Activated T-helper 17 cell treated with anti-CD3 and anti-CD28 coated beads, Interleukin-2, amount 50 U/mL, for 72 hours (primary cell): ENCODE data around the gene ZNF143. TPM values are rescaled to one million over a fixed set of nuclear protein-coding genes. Genes with fewer than 3 reads are reported as not detected.
"Not testable (repeated sequence)": the region's sequence is repeated elsewhere in the genome, so short reads cannot be mapped to it uniquely, and the experiment has no call there.

Experiments
- ATAC-seq: fragments of 150-1000 bp; cut with Tn5 transposase; replicated peaks from 2 replicates; pipeline ENCODE4 v1.10.0; 2021; ENCODE audit warnings: mild to moderate bottlenecking, moderate library complexity
- H3K27ac Mint-ChIP-seq: one replicate; pipeline ENCODE4 v1.8.0; 2022; ENCODE audit warnings: mixed read lengths
- H3K27me3 Mint-ChIP-seq: one replicate; pipeline ENCODE4 v1.8.0; 2022; ENCODE audit warnings: mixed read lengths
- H3K36me3 Mint-ChIP-seq: one replicate; pipeline ENCODE4 v1.8.0; 2022; ENCODE audit warnings: low read depth, mild to moderate bottlenecking, mixed read lengths
- H3K4me1 Mint-ChIP-seq: one replicate; pipeline ENCODE4 v1.8.0; 2022; ENCODE audit warnings: mixed read lengths
- H3K4me3 Mint-ChIP-seq: one replicate; pipeline ENCODE4 v1.8.0; 2022; ENCODE audit warnings: mild to moderate bottlenecking, mixed read lengths
- H3K9me3 Mint-ChIP-seq: one replicate; pipeline ENCODE4 v1.8.0; 2022; ENCODE audit warnings: mixed read lengths
- total RNA-seq, 2 donors: library from RNA; stranded (reverse); gene quantifications; one replicate each; pipeline ENCODE4 v1.2.3, GENCODE V29; 2022

ZNF143 gene
- total RNA-seq, 2 donors from 2014 or later, result 53.8 to 54.2 TPM

DNA sequence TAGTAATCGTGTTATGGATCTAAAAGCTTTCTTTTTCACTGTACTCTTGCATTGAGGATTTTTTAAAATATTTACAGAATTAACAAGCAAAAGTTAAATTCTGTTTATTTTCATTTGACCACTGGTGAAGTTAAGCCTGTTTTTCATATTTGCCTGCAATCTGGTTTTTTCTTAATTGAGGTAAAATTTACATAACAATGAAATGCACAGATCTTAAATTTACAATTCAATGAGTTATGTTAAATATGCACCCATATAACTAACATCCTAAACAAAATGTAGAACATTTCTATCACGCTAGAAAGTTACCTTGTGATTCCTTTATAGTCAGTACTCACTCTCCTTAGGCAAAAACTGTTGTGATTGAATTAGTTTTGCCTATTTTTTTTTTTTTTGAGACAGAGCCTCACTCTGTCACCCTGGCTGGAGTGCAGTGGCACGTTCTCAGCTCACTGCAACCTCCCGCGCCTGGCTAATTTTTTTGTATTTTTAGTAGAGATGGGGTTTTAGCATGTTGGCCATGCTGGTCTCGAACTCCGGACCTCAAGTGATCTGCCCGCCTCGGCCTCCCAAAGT is 58.1 kb downstream of the ZNF143 start:
- Mint-ChIP-seq H3K27ac (no peak overlapping the region), H3K4me3 (no peak overlapping the region), H3K27me3 (no peaks in the 10 kb centered on the region), H3K9me3 (no peaks in the 10 kb centered on the region), H3K4me1 (no peaks in the 10 kb centered on the region), H3K36me3 (peaks cover 88% of the 10 kb centered on the region)
- ATAC-seq, result no peak

DNA sequence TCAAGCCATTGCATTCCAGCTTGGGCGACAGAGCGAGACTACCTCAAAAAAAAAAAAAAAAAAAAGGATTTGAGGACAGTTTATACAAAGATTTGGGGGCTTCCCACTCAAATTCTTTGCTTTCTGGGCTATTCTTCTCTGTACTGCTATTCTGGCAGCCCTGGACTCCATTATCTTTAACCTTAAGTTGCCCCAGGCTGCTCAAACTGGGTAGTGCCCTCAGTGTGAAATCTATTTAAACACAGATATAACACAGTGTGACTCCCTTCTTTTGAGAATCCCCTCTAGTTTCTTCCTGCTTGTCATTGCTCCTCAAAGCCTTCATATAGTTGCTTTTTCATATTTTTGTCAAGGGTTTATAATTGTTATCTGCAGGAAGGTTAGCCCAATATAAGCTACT is 63.2 kb downstream of the ZNF143 start:
- Mint-ChIP-seq H3K4me3 (no peak overlapping the region), H3K36me3 (peaks cover 87% of the 10 kb centered on the region), H3K27me3 (no peaks in the 10 kb centered on the region), H3K4me1 (no peaks in the 10 kb centered on the region), H3K27ac (no peak overlapping the region), H3K9me3 (no peaks in the 10 kb centered on the region)
- ATAC-seq, result no peak

- no peaks in the 10 kb centered on the region for H3K4me1 Mint-ChIP-seq
- H3K27ac Mint-ChIP-seq, result no peak overlapping the region
- no peaks in the 10 kb centered on the region for H3K9me3 Mint-ChIP-seq
- ATAC-seq, result no peak
- H3K36me3 Mint-ChIP-seq, result peaks cover 84% of the 10 kb centered on the region
- H3K27me3 Mint-ChIP-seq, result no peaks in the 10 kb centered on the region
- no peak overlapping the region for H3K4me3 Mint-ChIP-seq
Measured at GRCh38 chr11:9525116-9525515, 64.3 kb downstream of the ZNF143 start.

DNA sequence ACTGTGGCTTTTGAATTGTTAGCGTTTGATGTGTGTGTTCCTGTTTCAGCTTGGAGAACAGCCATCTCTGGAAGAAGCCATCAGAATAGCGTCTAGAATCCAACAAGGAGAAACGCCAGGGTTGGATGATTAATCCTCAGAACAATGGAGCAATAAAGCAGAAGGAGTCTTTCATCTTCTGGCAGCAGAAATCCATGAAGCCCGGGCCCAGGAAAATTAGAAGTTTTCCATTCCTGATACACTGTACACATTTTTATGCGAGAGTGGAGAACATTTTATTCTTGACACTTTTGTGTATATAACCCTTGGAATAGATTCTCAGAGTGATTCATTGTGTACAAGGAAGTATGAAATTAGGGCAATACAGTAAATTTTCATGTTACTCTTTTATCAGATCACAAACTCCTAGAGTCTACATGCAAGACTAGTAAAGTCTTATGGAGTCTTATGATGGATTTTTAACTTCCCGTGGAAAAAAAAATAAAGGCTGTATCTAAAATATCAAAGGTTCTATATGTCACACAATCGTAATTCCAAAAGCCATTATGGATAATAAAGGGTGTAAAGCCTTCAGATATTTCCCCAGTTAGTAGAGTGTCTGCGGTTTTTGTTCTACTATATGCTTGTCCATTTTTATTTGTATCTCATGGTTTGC is 66.8 kb downstream of the ZNF143 start:
- ATAC-seq, result no peak
- peaks cover 65% of the 10 kb centered on the region for H3K36me3 Mint-ChIP-seq
- H3K4me1 Mint-ChIP-seq, result no peaks in the 10 kb centered on the region
- H3K4me3 Mint-ChIP-seq, result no peak overlapping the region
- no peak overlapping the region for H3K27ac Mint-ChIP-seq
- no peaks in the 10 kb centered on the region for H3K9me3 Mint-ChIP-seq
- no peaks in the 10 kb centered on the region for H3K27me3 Mint-ChIP-seq

DNA sequence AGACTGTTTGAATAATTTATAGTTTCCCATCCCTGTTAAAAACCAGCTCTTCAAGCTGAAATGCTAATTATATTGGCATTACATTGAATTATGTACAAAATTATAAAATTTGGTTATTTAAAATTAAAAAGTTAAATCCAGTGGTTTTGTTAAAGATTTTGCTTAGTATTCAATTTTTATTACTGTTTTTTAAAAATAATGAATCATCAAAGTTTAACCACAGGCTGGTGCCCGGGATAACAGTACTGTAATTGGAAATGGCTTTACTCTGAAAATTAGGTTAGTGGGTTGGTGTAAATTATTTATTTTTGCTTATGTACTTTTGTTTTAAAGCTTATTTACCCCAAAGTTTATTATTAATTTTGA is 67.3 kb downstream of the ZNF143 start:
- H3K27ac Mint-ChIP-seq, result no peak overlapping the region
- no peaks in the 10 kb centered on the region for H3K4me1 Mint-ChIP-seq
- H3K27me3 Mint-ChIP-seq, result no peaks in the 10 kb centered on the region
- no peak for ATAC-seq
- no peaks in the 10 kb centered on the region for H3K9me3 Mint-ChIP-seq
- peaks cover 60% of the 10 kb centered on the region for H3K36me3 Mint-ChIP-seq
- no peak overlapping the region for H3K4me3 Mint-ChIP-seq

- no peaks in the 10 kb centered on the region for H3K4me1 Mint-ChIP-seq
- no peak overlapping the region for H3K27ac Mint-ChIP-seq
- peaks cover 56% of the 10 kb centered on the region for H3K36me3 Mint-ChIP-seq
- ATAC-seq, result no peak
- no peaks in the 10 kb centered on the region for H3K27me3 Mint-ChIP-seq
- no peaks in the 10 kb centered on the region for H3K9me3 Mint-ChIP-seq
- H3K4me3 Mint-ChIP-seq, result no peak overlapping the region
Measured at GRCh38 chr11:9528573-9529333, 67.9 kb downstream of the ZNF143 start.

GRCh38 chr11:9529334-9529650 is 68.5 kb downstream of the ZNF143 start:
- H3K9me3 Mint-ChIP-seq, result no peaks in the 10 kb centered on the region
- no peaks in the 10 kb centered on the region for H3K27me3 Mint-ChIP-seq
- no peak overlapping the region for H3K27ac Mint-ChIP-seq
- H3K4me1 Mint-ChIP-seq, result no peaks in the 10 kb centered on the region
- peaks cover 52% of the 10 kb centered on the region for H3K36me3 Mint-ChIP-seq
- no peak overlapping the region for H3K4me3 Mint-ChIP-seq
- ATAC-seq, result no peak

GRCh38 chr11:9530020-9530621 is 69.3 kb downstream of the ZNF143 start:
- Mint-ChIP-seq H3K4me3 (no peak overlapping the region), H3K27me3 (no peaks in the 10 kb centered on the region), H3K36me3 (peaks cover 43% of the 10 kb centered on the region), H3K27ac (no peak overlapping the region), H3K4me1 (no peaks in the 10 kb centered on the region), H3K9me3 (no peaks in the 10 kb centered on the region)
- ATAC-seq, result no peak

DNA sequence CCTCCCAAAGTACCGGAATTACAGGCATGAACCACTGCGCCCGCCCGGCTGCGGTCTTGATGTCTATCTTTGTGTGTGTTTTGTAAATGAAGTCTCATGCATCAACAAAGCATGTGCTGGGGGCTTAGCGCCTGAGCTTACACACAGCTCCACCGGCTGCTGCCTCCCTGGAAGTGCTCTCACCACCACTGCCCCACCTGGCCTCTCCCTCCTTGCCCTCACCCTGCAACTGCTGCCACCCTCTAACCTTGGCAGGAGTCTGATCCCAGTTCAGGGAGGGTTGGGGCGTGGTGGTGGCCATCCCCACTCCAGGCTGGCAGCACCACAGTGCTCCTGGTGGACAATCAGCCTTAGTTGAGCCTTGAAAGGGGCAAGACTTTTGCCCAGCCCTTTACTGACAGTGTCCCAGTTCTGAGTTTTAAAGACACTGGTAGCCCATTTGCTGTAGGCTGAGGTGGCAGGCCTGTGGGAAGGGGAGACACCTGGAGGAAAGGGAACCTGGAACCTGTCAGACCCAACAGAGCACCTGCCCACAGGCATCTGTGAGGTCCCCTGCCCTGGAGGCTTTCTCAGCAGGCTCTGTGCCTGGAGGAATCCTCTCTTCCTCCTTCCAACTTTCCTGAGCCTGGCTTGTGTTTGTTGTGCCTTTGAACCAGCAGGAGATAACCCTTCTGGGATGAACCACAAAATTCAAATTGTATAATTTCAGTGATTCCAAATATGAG is 70.3 kb downstream of the ZNF143 start:
- ATAC-seq, result no peak
- Mint-ChIP-seq H3K27ac (peak overlapping the region; percentile 38), H3K4me1 (no peaks in the 10 kb centered on the region), H3K27me3 (no peaks in the 10 kb centered on the region), H3K4me3 (no peak overlapping the region), H3K36me3 (peaks cover 34% of the 10 kb centered on the region), H3K9me3 (no peaks in the 10 kb centered on the region)

DNA sequence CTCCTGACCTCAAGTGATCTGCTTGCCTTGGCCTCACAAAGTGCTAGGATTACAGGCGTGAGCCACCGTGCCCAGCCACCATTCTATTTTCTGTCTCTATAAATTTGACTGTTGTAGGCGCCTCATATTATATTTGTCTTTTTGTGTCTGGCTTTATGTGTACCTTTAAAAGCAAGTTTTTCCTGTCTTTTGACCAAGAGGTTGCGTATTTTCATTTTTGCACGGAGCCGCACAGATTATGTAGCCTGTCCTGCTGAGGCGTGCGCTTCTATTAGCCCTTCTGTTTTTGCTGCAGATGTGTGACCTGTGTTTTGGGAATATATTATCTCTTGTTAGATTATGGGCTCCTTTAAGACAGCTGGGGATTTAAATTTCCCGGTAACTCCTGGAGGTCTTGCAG is 72.2 kb downstream of the ZNF143 start:
- H3K27ac Mint-ChIP-seq, result no peak overlapping the region
- peaks cover 14% of the 10 kb centered on the region for H3K36me3 Mint-ChIP-seq
- H3K9me3 Mint-ChIP-seq, result no peaks in the 10 kb centered on the region
- no peak for ATAC-seq
- H3K4me3 Mint-ChIP-seq, result no peak overlapping the region
- no peaks in the 10 kb centered on the region for H3K4me1 Mint-ChIP-seq
- no peaks in the 10 kb centered on the region for H3K27me3 Mint-ChIP-seq

DNA sequence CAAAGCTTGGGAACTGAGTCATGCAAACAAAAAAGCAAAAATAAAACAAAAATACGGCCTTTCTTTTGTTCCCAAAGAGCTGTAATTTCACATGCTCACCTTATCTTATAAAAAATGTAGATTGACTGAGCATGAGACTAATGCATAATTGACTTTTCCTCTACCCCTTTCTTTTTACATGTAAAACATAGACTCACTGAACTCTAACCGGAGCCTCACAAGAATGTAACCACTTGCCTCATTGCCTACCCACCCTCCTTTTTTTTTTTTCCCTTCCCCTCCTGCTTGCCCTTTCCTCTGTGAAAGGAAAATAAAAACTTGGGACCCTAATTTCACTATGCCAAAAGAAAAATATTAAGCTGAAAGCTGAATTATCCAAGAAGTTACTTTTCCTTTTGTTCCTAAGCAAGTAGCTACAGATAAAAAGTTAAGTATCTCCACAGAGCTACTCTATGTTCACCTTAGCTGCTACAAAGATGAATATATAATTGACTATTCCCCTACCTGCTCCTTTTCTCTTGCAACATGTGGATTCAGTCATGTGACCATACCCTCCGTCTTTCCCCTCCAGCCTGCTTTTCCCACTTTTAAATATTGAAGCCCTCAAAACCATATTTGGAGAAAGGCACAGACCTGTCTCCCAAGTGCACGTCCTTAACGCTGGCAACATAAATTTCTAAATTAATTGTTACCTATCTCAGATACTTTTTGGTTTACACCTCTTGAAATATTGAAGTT is 73.1 kb downstream of the ZNF143 start:
- peaks cover 7% of the 10 kb centered on the region for H3K36me3 Mint-ChIP-seq
- no peak overlapping the region for H3K4me3 Mint-ChIP-seq
- no peaks in the 10 kb centered on the region for H3K9me3 Mint-ChIP-seq
- H3K27ac Mint-ChIP-seq, result peak overlapping the region; percentile 47
- no peak for ATAC-seq
- H3K4me1 Mint-ChIP-seq, result no peaks in the 10 kb centered on the region
- H3K27me3 Mint-ChIP-seq, result no peaks in the 10 kb centered on the region

- no peaks in the 10 kb centered on the region for H3K4me1 Mint-ChIP-seq
- peak; percentile 87 for ATAC-seq
- no peak overlapping the region for H3K27ac Mint-ChIP-seq
- H3K9me3 Mint-ChIP-seq, result no peaks in the 10 kb centered on the region
- H3K4me3 Mint-ChIP-seq, result no peak overlapping the region
- no peaks in the 10 kb centered on the region for H3K36me3 Mint-ChIP-seq
- no peaks in the 10 kb centered on the region for H3K27me3 Mint-ChIP-seq
Measured at GRCh38 chr11:9535189-9535781, 74.5 kb downstream of the ZNF143 start.

DNA sequence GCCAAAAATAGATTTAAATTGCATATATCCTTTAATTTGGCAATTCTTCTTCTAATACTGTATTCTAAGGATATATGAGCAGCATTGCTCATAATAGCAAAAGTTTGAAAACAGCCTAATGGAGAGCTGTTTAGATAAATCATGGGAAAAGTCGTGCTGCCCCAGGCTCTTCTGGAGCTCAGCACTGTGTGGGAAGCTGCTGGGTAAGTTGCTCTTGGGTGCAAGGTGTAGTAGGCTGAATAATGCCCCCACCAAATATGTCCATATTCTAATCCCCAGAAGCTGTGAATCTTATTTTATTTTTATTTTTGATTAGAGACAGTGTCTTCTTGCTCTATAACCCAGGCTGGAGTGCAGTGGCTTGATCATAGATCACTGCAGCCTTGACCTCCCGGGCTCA is 77.7 kb downstream of the ZNF143 start:
- Mint-ChIP-seq H3K27me3 (no peaks in the 10 kb centered on the region), H3K36me3 (no peaks in the 10 kb centered on the region), H3K4me3 (no peak overlapping the region), H3K9me3 (no peaks in the 10 kb centered on the region), H3K27ac (no peak overlapping the region), H3K4me1 (no peaks in the 10 kb centered on the region)
- ATAC-seq, result no peak

DNA sequence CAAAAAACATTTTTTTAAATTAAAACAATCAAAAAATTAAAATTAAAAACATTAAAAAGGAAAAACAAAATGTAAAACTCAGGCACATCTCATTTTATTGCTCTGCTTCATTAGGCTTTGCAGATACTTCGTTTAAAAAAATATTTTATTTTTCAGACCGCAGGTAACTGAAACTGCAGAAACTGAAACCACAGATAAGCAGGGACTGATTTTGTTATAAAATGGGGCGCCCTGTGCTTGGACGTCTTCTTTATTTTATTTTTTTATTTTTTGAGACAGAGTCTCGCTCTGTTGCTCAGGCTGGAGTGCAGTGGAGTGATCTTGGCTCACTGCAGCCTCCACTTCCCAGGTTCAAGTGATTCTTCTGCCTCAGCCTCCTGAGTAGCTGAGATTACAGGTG is 88.4 kb downstream of the ZNF143 start:
- H3K4me3 Mint-ChIP-seq, H3K4me1 Mint-ChIP-seq, H3K27me3 Mint-ChIP-seq, H3K27ac Mint-ChIP-seq, ATAC-seq, H3K9me3 Mint-ChIP-seq: not testable (repeated sequence)
- H3K36me3 Mint-ChIP-seq, result peaks cover 14% of the 10 kb centered on the region
